ENCODE measurements around the gene SEZ6L2.
"Not testable (repeated sequence)": the region's sequence is repeated elsewhere in the genome, so short reads cannot be mapped to it uniquely, and the experiment has no call there.

SEZ6L2 gene

GRCh38 chr16:29849505-29849904 is 49.8 kb downstream of the SEZ6L2 start:
- DNase-seq, result no peak

GRCh38 chr16:29848420-29849297 is 50.7 kb downstream of the SEZ6L2 start:
- DNase-seq, result peak; percentile 54 to 79 (median 74)

- DNase-seq, result no peak
These were observed 53.7 kb downstream of the SEZ6L2 start for GRCh38 chr16:29845656-29846055.

- no peak for DNase-seq
These were observed 54.6 kb downstream of the SEZ6L2 start for GRCh38 chr16:29844575-29845331.

GRCh38 chr16:29843931-29844330 is 55.4 kb downstream of the SEZ6L2 start:
- DNase-seq, result no peak

- DNase-seq, result no peak
These were observed 56.5 kb downstream of the SEZ6L2 start for GRCh38 chr16:29842732-29843346.

- DNase-seq, result no peak
These were observed 57.7 kb downstream of the SEZ6L2 start for GRCh38 chr16:29841631-29842030.

- DNase-seq, result no peak
These were observed 59.1 kb downstream of the SEZ6L2 start for GRCh38 chr16:29840240-29840639.

- DNase-seq, result no peak
These were observed 59.5 kb downstream of the SEZ6L2 start for GRCh38 chr16:29839822-29840221.

- DNase-seq, result no peak
These were observed 61.5 kb downstream of the SEZ6L2 start for GRCh38 chr16:29837841-29838240.

GRCh38 chr16:29836623-29837022 is 62.7 kb downstream of the SEZ6L2 start:
- DNase-seq, result no peak

GRCh38 chr16:29835926-29836325 is 63.4 kb downstream of the SEZ6L2 start:
- DNase-seq, result no peak

- no peak for DNase-seq
These were observed 65.3 kb downstream of the SEZ6L2 start for GRCh38 chr16:29834079-29834478.

GRCh38 chr16:29833219-29833618 is 66.1 kb downstream of the SEZ6L2 start:
- DNase-seq, result not testable (repeated sequence)

- no peak for DNase-seq
These were observed 67.9 kb downstream of the SEZ6L2 start for GRCh38 chr16:29831490-29831889.

- DNase-seq, result no peak
These were observed 68.6 kb downstream of the SEZ6L2 start for GRCh38 chr16:29830774-29831173.

- DNase-seq, result no peak
These were observed 73.0 kb downstream of the SEZ6L2 start for GRCh38 chr16:29826342-29826695.

GRCh38 chr16:29825145-29826044 is 74.0 kb downstream of the SEZ6L2 start:
- DNase-seq, result peak in 1 of 5 donors; percentile 75

GRCh38 chr16:29824589-29825144 is 74.7 kb downstream of the SEZ6L2 start:
- DNase-seq, result no peak

- DNase-seq, result no peak
These were observed 77.7 kb downstream of the SEZ6L2 start for GRCh38 chr16:29821643-29822115.

Measured in T-helper 1 cell (primary cell).